Vagina (tissue), 2 donors: ENCODE data around the gene METTL17.

Experiments
- CTCF ChIP-seq, 3 experiments: fragments of 450-650 bp in 2 of 3; fragments of 200-600 bp in 1 of 3; sonication (generic) in 1 of 3; IDR thresholded peaks; one replicate each; pipeline ENCODE4 v1.5.1; 2017 to 2019; ENCODE audit warnings: antibody characterized with exemption in 3 of 3, mild to moderate bottlenecking in 2 of 3, moderate library complexity in 2 of 3
- POLR2A ChIP-seq, 2 donors: fragments of 450-650 bp; IDR thresholded peaks; one replicate each; pipeline ENCODE4 v1.6.1; 2017; ENCODE audit warnings: antibody characterized with exemption in 2 of 2, mild to moderate bottlenecking in 2 of 2, moderate library complexity in 2 of 2

GRCh38 chr14:21016413-21017190 is 26.8 kb downstream of the METTL17 start:
- TF ChIP-seq POLR2A (IDR thresholded peaks at IDR 0.05): no peak
- no peak for TF ChIP-seq CTCF (IDR thresholded peaks at IDR 0.05)
